Measurements from ENCODE around the gene KANK2. TPM values are rescaled to one million over a fixed set of nuclear protein-coding genes. Genes with fewer than 3 reads are reported as not detected.
A peak's percentile ranks its signal among the peaks of the same experiment; 100 is the strongest.

Gene KANK2
- total and polyA plus RNA-seq, 3 experiments from 2014 or later: 0.16 to 2.3 (median 2.0) TPM

DNA sequence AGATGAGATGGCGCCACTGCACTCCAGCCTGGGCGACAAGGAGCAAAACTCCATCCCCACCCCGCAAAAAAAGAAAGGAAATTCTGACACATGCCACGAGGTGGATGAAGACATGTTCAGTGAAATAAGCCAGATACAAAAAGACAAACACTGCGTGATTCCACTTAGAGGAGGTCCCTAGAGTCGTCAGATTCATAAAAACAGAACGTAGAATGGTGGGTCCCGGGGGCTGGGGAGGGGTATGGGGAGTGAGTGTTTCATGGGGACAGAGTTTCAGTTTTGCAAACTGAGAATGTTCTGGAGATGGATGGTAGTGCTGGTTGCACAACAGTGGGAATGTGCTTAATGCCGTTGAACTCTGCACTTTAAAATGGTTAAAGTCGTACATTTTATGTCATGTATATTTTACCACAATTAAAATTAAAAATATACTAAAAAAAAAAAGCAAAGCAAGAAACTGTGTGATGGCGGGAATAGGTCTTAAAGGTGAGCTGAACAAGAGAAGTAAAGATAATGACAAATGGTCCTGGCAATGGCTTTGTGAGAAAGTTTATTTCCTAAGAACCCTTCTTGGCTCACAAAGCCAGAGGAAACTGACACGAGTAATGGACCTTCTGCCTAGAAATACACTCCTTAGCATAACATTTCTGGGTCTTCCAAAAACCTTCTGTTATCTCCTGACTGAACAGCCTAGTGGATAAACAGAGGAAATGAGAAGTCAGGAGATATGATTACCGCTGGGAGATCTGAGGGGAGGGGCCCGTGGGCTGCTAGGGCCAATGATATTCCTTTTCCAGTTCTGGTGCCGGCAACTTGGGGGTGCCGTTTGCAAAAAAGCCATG lies 37.5 kb downstream of the KANK2 start:
- CTCF ChIA-PET: no interaction called here
- H3K36me3 ChIP-seq (ENCODE audit: insufficient read depth, low read length): no peaks in the 10 kb centered on the region
- Mint-ChIP-seq H3K27ac (peak overlapping the region in 1 of 8 donors; percentile 24), H3K36me3 (no peaks in the 10 kb centered on the region), H3K4me1 (peaks cover 6 to 13% (median 10%) of the 10 kb centered on the region in 3 donors), H3K4me3 (peak overlapping the region in 1 of 7 donors; percentile 36), H3K9me3 (peaks cover 0 to 2% (median 0%) of the 10 kb centered on the region in 5 donors), H3K27me3 (peaks cover 0 to 3% of the 10 kb centered on the region in 2 donors)
- no peak overlapping the region for H3K27ac ChIP-seq (ENCODE audit: low read depth, low read length)
- no peaks in the 10 kb centered on the region for H3K27me3 ChIP-seq (ENCODE audit: insufficient read depth, low read length, poor library complexity, severe bottlenecking)
- no peak overlapping the region for H3K4me3 ChIP-seq (ENCODE audit: low read length)
- DNase-seq: no peak
- POLR2A ChIA-PET: no interaction called here
- H3K4me1 ChIP-seq (ENCODE audit: insufficient read depth, low read length): peaks cover 6% of the 10 kb centered on the region
- no peaks in the 10 kb centered on the region for H3K9me3 ChIP-seq (ENCODE audit: low read length)

DNA sequence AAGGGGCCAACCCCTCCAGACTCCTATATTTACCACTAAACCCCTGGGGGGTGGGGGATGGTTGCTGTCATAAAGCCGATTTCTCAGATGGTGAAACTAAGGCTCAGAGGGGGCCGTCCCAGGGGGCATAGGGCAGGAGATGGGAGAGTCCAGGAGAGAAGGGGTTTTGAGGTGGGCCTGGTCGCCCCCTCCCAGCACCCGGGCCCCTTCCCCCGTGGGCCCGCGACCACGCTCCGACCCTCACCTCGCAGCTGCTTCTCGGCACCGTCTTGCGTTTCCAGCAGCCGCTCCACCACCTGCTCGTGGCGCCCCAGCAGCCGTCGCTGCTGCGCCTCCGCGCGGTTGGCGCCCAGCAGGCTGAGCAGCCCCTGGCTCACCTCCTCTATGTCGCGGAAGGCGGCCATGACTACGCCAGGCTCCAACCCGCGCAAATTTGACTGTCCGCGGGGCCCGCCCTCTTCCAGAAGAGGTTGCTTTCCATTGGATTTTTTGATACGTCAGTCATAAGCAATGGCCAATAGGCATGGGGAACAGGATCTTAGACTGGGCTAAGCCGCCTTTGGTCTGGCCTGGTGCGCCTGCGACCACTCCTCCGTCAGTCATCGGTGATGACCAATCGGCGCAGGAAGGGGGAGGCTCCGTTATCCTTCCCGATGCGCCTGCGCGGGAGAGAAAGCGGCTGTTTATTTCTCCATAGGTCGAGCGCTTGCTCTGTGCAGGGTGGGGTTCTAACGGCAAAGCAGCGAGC lies 41.8 kb downstream of the KANK2 start, which contains the start of gene SPC24:
Gene SPC24, minus strand, starts transcription at position 410 of the 748 bp plus-strand sequence. Its CDS starts 6 bp downstream, at position 404.
- Mint-ChIP-seq H3K27me3 (no peaks in the 10 kb centered on the region), H3K36me3 (no peaks in the 10 kb centered on the region), H3K4me3 (peak within 1 kb of the TSS; percentile 79 to 92 (median 87)), H3K4me1 (peaks cover 11 to 18% (median 16%) of the 10 kb centered on the region in 3 donors), H3K9me3 (peaks cover 0 to 2% (median 0%) of the 10 kb centered on the region in 5 donors), H3K27ac (peak within 1 kb of the TSS; percentile 30 to 83 (median 52))
- H3K27me3 ChIP-seq (ENCODE audit: insufficient read depth, low read length, poor library complexity, severe bottlenecking): no peaks in the 10 kb centered on the region
- H3K36me3 ChIP-seq (ENCODE audit: insufficient read depth, low read length): no peaks in the 10 kb centered on the region
- peaks cover 6% of the 10 kb centered on the region for H3K4me1 ChIP-seq (ENCODE audit: insufficient read depth, low read length)
- POLR2A ChIA-PET: interaction anchor here (0.6 to 1.4 kb wide), 2 partner anchors 60 to 195 kb away, joined by 3 to 6 read pairs; partner anchors contain the start of gene SMARCA4
- DNase-seq: peak; percentile 84 to 93 (median 89)
- H3K4me3 ChIP-seq (ENCODE audit: low read length): peak within 1 kb of the TSS; percentile 83
- CTCF ChIA-PET: interaction anchor here (0.9 to 2.2 kb wide), 3 partner anchors 30 to 227 kb away, joined by 3 to 6 read pairs (median 4); no protein-coding TSS in a partner anchor
- H3K9me3 ChIP-seq (ENCODE audit: low read length): no peaks in the 10 kb centered on the region
- peak within 1 kb of the TSS; percentile 66 for H3K27ac ChIP-seq (ENCODE audit: low read depth, low read length)

DNA sequence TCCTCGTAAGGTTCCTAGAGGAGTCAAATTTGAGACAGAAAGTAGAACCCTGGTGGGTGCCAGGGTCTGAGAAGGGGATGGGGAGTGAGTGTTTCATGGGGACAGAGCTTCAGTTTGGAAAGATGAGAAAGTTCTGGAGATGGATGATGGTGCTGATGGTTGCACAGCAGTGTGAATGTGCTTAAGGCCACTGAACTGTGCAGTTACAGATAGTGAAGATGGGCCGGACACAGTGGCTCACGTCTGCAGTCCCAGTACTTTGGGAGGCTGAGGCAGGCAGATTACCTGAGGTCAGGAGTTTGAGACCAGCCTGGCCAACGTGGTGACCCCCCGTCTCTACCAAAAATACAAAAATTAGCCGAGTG lies 42.7 kb downstream of the KANK2 start:
- H3K4me3 ChIP-seq (ENCODE audit: low read length): peak overlapping the region; percentile 83
- POLR2A ChIA-PET: no interaction called here

DNA sequence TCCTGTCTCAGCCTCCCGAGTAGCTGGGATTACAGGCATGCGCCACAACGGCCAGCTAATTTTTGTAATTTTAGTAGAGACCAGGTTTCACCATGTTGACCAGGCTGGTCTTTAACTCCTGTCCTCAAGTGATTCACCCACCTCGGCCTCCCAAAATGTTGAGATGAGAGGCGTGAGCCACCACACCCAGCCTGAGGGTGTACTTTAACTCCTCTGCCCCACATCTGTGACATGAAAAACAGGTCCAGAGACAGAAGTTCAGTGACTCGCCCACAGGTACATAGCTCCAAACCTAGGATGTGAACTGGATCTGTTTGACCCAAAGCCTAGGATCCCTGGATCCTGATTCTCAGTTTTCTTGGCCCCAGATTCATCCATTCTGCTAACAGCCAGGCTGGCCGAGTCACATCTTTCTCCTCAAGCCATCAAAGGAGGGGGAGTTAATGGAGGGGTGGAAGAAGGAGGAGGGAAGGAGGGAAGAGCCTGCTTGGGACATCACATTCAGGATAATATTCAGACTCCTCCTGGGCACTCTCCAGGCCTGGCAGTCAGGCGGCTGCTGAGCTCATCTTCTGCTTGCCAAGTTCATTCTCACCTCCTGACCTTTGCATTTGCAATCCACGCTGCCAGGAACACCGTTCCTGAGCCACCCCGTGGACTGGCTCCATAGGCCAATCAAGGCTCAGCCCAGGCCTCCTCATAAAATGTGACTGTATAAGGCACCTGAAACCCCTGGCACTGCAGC lies 44.9 kb downstream of the KANK2 start:
- POLR2A ChIA-PET: no interaction called here
- DNase-seq: no peak
- H3K36me3 ChIP-seq (ENCODE audit: insufficient read depth, low read length): no peaks in the 10 kb centered on the region
- H3K4me3 Mint-ChIP-seq: no peak overlapping the region
- CTCF ChIA-PET: interaction anchor here (0.7 kb wide), 1 partner anchor 216 kb away, joined by 4 read pairs; no protein-coding TSS in a partner anchor
- H3K9me3 ChIP-seq (ENCODE audit: low read length): no peaks in the 10 kb centered on the region
- H3K27ac Mint-ChIP-seq: no peak overlapping the region
- H3K4me1 ChIP-seq (ENCODE audit: insufficient read depth, low read length): peaks cover 6% of the 10 kb centered on the region
- H3K9me3 Mint-ChIP-seq: no peaks in the 10 kb centered on the region
- no peak overlapping the region for H3K4me3 ChIP-seq (ENCODE audit: low read length)
- H3K27me3 ChIP-seq (ENCODE audit: insufficient read depth, low read length, poor library complexity, severe bottlenecking): no peaks in the 10 kb centered on the region
- no peaks in the 10 kb centered on the region for H3K27me3 Mint-ChIP-seq
- H3K4me1 Mint-ChIP-seq: peaks cover 11 to 18% (median 16%) of the 10 kb centered on the region in 3 donors
- no peaks in the 10 kb centered on the region for H3K36me3 Mint-ChIP-seq
- no peak overlapping the region for H3K27ac ChIP-seq (ENCODE audit: low read depth, low read length)

More for the DNA sequence above, 42.7 kb downstream of the KANK2 start:
- H3K27ac ChIP-seq (ENCODE audit: low read depth, low read length): peak overlapping the region; percentile 66
- H3K9me3 ChIP-seq (ENCODE audit: low read length): no peaks in the 10 kb centered on the region
- Mint-ChIP-seq H3K36me3 (no peaks in the 10 kb centered on the region), H3K27ac (peak overlapping the region in 5 of 8 donors; percentile 6 to 41 (median 14)), H3K4me1 (peaks cover 11 to 18% (median 16%) of the 10 kb centered on the region in 3 donors), H3K4me3 (peak overlapping the region; percentile 75 to 92 (median 80)), H3K27me3 (no peaks in the 10 kb centered on the region), H3K9me3 (no peaks in the 10 kb centered on the region)
- DNase-seq: no peak
- CTCF ChIA-PET: interaction anchor here (0.9 to 2.2 kb wide), 3 partner anchors 29 to 228 kb away, joined by 3 to 6 read pairs (median 4); no protein-coding TSS in a partner anchor
- no peaks in the 10 kb centered on the region for H3K27me3 ChIP-seq (ENCODE audit: insufficient read depth, low read length, poor library complexity, severe bottlenecking)
- peaks cover 6% of the 10 kb centered on the region for H3K4me1 ChIP-seq (ENCODE audit: insufficient read depth, low read length)
- H3K36me3 ChIP-seq (ENCODE audit: insufficient read depth, low read length): no peaks in the 10 kb centered on the region

DNA sequence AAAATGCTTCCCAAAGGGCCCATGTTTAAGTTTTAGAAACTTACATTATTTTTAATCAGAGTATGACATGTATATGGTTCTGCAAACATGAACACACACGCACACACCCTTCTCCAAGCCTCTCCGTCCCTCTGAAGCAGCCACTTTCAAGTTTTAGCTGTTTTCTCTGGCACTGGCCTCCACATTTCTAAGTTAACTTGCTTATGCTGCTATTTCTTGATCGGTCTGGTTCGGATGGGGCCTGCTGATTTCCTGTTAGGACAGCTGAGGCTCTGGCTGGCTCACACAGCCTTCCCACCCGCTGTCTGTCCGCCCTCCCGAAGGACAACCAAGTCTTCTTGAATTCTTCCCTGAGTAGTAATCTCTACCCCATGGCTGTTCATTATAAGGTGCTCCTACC lies 46.2 kb downstream of the KANK2 start:
- Mint-ChIP-seq H3K4me3 (no peak overlapping the region), H3K27ac (no peak overlapping the region), H3K27me3 (no peaks in the 10 kb centered on the region), H3K4me1 (peaks cover 11 to 16% (median 14%) of the 10 kb centered on the region in 3 donors), H3K36me3 (no peaks in the 10 kb centered on the region), H3K9me3 (no peaks in the 10 kb centered on the region)
- no peak overlapping the region for H3K4me3 ChIP-seq (ENCODE audit: low read length)
- no peaks in the 10 kb centered on the region for H3K36me3 ChIP-seq (ENCODE audit: insufficient read depth, low read length)
- H3K9me3 ChIP-seq (ENCODE audit: low read length): no peaks in the 10 kb centered on the region
- DNase-seq: no peak
- H3K4me1 ChIP-seq (ENCODE audit: insufficient read depth, low read length): peaks cover 3% of the 10 kb centered on the region
- CTCF ChIA-PET: no interaction called here
- POLR2A ChIA-PET: no interaction called here
- H3K27me3 ChIP-seq (ENCODE audit: insufficient read depth, low read length, poor library complexity, severe bottlenecking): no peaks in the 10 kb centered on the region
- H3K27ac ChIP-seq (ENCODE audit: low read depth, low read length): no peak overlapping the region

DNA sequence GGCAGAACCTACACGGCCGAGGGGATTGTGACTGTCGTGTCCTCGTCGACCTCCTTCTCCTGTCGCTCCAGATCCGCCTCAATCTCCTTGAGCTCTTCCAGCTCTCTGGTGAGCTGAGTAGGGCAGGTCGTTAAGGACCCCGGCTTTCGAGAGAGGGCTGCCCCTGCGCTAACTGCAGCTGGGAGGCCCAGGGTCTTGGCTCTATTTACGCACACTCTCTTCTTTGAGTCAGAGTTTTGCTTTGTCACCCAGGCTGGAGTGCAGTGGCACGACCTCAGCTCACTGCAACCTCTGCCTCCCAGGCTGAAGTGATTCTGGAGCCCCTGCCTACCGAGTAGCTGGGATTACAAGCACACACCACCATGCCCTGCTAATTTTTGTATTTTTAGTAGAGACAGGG lies 49.3 kb downstream of the KANK2 start:
- ChIA-PET CTCF (no interaction called here), POLR2A (interaction anchor here (0.7 kb wide), 1 partner anchor 1184 kb away, joined by 4 read pairs; no protein-coding TSS in a partner anchor)
- DNase-seq: no peak
- Mint-ChIP-seq H3K27ac (no peak overlapping the region), H3K4me3 (no peak overlapping the region), H3K4me1 (no peaks in the 10 kb centered on the region), H3K9me3 (no peaks in the 10 kb centered on the region), H3K27me3 (no peaks in the 10 kb centered on the region), H3K36me3 (no peaks in the 10 kb centered on the region)
- H3K4me3 ChIP-seq (ENCODE audit: low read length): no peak overlapping the region
- H3K27ac ChIP-seq (ENCODE audit: low read depth, low read length): no peak overlapping the region
- no peaks in the 10 kb centered on the region for H3K36me3 ChIP-seq (ENCODE audit: insufficient read depth, low read length)
- no peaks in the 10 kb centered on the region for H3K27me3 ChIP-seq (ENCODE audit: insufficient read depth, low read length, poor library complexity, severe bottlenecking)
- H3K9me3 ChIP-seq (ENCODE audit: low read length): no peaks in the 10 kb centered on the region
- H3K4me1 ChIP-seq (ENCODE audit: insufficient read depth, low read length): peaks cover 5% of the 10 kb centered on the region

DNA sequence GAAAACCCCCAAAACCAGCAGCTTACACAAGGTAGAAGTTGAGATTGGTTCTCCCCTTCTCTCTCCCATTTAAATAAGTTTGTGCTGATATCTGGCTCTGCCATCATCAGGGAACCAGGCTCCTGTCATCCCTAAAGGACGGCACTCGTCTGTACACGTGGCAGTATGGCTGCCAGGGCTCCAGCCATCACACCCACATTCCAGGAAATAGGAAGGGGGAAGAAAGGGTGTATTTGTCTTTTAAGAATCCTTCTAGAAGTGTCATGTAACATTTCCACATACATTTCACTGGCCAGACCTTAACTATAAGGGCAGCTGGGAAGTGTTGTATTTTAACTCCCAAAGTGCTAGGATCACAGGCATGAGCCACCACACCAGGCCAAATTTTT lies 51.8 kb downstream of the KANK2 start:
- Mint-ChIP-seq H3K27ac (peak overlapping the region in 1 of 8 donors; percentile 35), H3K4me1 (no peaks in the 10 kb centered on the region), H3K36me3 (no peaks in the 10 kb centered on the region), H3K27me3 (no peaks in the 10 kb centered on the region), H3K4me3 (no peak overlapping the region), H3K9me3 (no peaks in the 10 kb centered on the region)
- ChIA-PET POLR2A (no interaction called here), CTCF (interaction anchor here (1.6 kb wide), 1 partner anchor 19 kb away, joined by 4 read pairs; no protein-coding TSS in a partner anchor)
- Histone ChIP-seq H3K4me3 (ENCODE audit: low read length) (no peak overlapping the region), H3K36me3 (ENCODE audit: insufficient read depth, low read length) (no peaks in the 10 kb centered on the region), H3K27ac (ENCODE audit: low read depth, low read length) (no peak overlapping the region), H3K9me3 (ENCODE audit: low read length) (no peaks in the 10 kb centered on the region), H3K27me3 (ENCODE audit: insufficient read depth, low read length, poor library complexity, severe bottlenecking) (no peaks in the 10 kb centered on the region), H3K4me1 (ENCODE audit: insufficient read depth, low read length) (peaks cover 9% of the 10 kb centered on the region)
- DNase-seq: no peak
